Endodermal cell (in vitro differentiated cells): ENCODE measurements around the gene EXOSC10. TPM values are rescaled to one million over a fixed set of nuclear protein-coding genes. Genes with fewer than 3 reads are reported as not detected.

ENCODE experiments used
- DNase-seq: peaks from one replicate; pipeline ENCODE4 v3.0.0-alpha.2; 2017
- H3K27ac ChIP-seq: 2 replicates; pipeline ENCODE4 v1.5.1; 2013; ENCODE audit warnings: mild to moderate bottlenecking, low read depth, low read length, moderate library complexity
- H3K27me3 ChIP-seq: 2 replicates; pipeline ENCODE4 v1.6.1; 2013; ENCODE audit warnings: mild to moderate bottlenecking, low read length, moderate library complexity; ENCODE audit not compliant: insufficient read depth, control insufficient read depth, poor library complexity, severe bottlenecking
- H3K36me3 ChIP-seq: 2 replicates; pipeline ENCODE4 v1.7.0; 2013; ENCODE audit warnings: mild to moderate bottlenecking, low read length, moderate library complexity; ENCODE audit not compliant: control insufficient read depth, insufficient read depth
- H3K4me1 ChIP-seq: one replicate; pipeline ENCODE4 v1.7.0; 2013; ENCODE audit warnings: low read length; ENCODE audit not compliant: control insufficient read depth, insufficient read depth
- H3K4me3 ChIP-seq: 2 replicates; pipeline ENCODE4 v1.5.1; 2013; ENCODE audit warnings: mild to moderate bottlenecking, low read length, moderate library complexity
- H3K9ac ChIP-seq: 2 replicates; pipeline ENCODE4 v1.6.1; 2013; ENCODE audit warnings: mild to moderate bottlenecking, low read length, moderate library complexity; ENCODE audit not compliant: poor library complexity, severe bottlenecking; ENCODE audit errors: extremely low read depth
- H3K9me3 ChIP-seq: 2 replicates; pipeline ENCODE4 v1.6.1; 2013; ENCODE audit warnings: mild to moderate bottlenecking, low read length, moderate library complexity; ENCODE audit not compliant: control insufficient read depth
- H3K27ac Mint-ChIP-seq: 2 replicates; pipeline ENCODE4 v1.8.0; 2020; ENCODE audit warnings: mixed read lengths
- H3K27me3 Mint-ChIP-seq: 2 replicates; pipeline ENCODE4 v1.8.0; 2021; ENCODE audit warnings: mild to moderate bottlenecking, mixed read lengths; ENCODE audit not compliant: insufficient read depth
- H3K36me3 Mint-ChIP-seq: 2 replicates; pipeline ENCODE4 v1.8.0; 2020; ENCODE audit warnings: low read depth, mixed read lengths
- H3K4me1 Mint-ChIP-seq: 2 replicates; pipeline ENCODE4 v1.8.0; 2020; ENCODE audit warnings: mixed read lengths
- H3K4me3 Mint-ChIP-seq: 2 replicates; pipeline ENCODE4 v1.8.0; 2020; ENCODE audit warnings: mild to moderate bottlenecking, moderate library complexity, mixed read lengths
- H3K9me3 Mint-ChIP-seq: 2 replicates; pipeline ENCODE4 v1.8.0; 2020; ENCODE audit warnings: mild to moderate bottlenecking, mixed read lengths
- WGBS, 2 experiments: methylation state at CpG; one replicate each; pipeline versions ENCODE4 v1.1.5 to v1.1.7; 2013; ENCODE audit warnings: missing lambda C conversion rate in 2 of 2, mixed read lengths in 1 of 2; ENCODE audit not compliant: insufficient coverage in 1 of 2, insufficient read length in 1 of 2; 5-methylcytosine and 5-hydroxymethylcytosine counted together
- total RNA-seq, 2 donors: library from RNA; stranded (reverse); fragmentation: NEBNext Ultra II Directional in 1 of 2; extraction: Animal tissue kit (Norgen Biotek cat#: 25700) in 1 of 2; gene quantifications; 2 replicates in 1 of 2; 3 replicates in 1 of 2; pipeline ENCODE4 v1.2.1, GENCODE V29; 2021
- TF ChIP-seq, protein P1 (sequence below): fragments of 200-600 bp; sonication (generic); conservative IDR thresholded peaks from 2 replicates; pipeline ENCODE4 v1.5.0; 2021; ENCODE audit warnings: antibody characterized with exemption, mild to moderate bottlenecking

EXOSC10 gene
- total RNA-seq, 2 donors from 2014 or later: 81.4 to 89.7 TPM

GRCh38 chr1:11134898-11135266, 35.2 kb upstream of the EXOSC10 start:
- no peak overlapping the region for H3K9ac ChIP-seq
- no peak for DNase-seq
- no peaks in the 10 kb centered on the region for H3K9me3 ChIP-seq
- H3K27me3 ChIP-seq: no peaks in the 10 kb centered on the region
- Mint-ChIP-seq H3K4me1 (no peaks in the 10 kb centered on the region), H3K27me3 (no peaks in the 10 kb centered on the region), H3K4me3 (no peak overlapping the region), H3K27ac (no peak overlapping the region), H3K36me3 (peaks cover 67% of the 10 kb centered on the region), H3K9me3 (no peaks in the 10 kb centered on the region)
- whole genome bisulfite sequencing, 2 experiments: 94 to 97% methylated on average over 3 to 5 of the region's 5 CpGs
- TF ChIP-seq, protein P1, sequence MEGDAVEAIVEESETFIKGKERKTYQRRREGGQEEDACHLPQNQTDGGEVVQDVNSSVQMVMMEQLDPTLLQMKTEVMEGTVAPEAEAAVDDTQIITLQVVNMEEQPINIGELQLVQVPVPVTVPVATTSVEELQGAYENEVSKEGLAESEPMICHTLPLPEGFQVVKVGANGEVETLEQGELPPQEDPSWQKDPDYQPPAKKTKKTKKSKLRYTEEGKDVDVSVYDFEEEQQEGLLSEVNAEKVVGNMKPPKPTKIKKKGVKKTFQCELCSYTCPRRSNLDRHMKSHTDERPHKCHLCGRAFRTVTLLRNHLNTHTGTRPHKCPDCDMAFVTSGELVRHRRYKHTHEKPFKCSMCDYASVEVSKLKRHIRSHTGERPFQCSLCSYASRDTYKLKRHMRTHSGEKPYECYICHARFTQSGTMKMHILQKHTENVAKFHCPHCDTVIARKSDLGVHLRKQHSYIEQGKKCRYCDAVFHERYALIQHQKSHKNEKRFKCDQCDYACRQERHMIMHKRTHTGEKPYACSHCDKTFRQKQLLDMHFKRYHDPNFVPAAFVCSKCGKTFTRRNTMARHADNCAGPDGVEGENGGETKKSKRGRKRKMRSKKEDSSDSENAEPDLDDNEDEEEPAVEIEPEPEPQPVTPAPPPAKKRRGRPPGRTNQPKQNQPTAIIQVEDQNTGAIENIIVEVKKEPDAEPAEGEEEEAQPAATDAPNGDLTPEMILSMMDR: no peak
- H3K4me3 ChIP-seq: no peak overlapping the region
- H3K36me3 ChIP-seq: peaks cover 80% of the 10 kb centered on the region
- H3K27ac ChIP-seq: no peak overlapping the region
- no peaks in the 10 kb centered on the region for H3K4me1 ChIP-seq

DNA sequence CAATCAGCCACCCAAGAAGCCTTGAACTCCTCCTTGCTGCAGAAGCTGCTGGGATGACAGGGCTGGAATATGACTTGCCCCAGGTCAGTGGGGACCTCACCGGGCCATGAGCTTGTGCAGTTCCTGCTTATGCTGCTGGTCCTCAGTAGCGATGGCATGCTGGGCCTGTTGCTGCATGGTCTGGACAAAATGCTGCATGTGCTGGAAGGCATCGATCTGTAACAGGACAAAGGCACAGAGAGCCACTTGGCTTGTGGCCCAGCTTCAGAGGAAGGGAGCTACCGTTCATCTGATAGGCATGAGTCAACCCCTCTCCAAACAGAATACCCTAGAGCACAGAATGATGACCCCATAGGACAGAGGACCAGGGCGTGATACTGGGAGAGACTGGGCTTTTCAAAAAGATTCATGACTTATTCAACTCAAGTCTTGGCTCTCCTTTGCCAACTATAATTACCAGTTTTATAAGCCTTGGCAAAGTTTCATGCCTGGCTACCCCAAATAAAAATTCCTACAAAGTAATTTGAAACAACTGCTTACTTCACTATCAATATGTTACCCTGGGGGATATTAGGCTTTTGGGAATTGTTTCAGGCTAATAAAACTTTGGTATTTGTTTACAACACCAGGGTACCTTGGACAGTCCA, 34.7 kb upstream of the EXOSC10 start:
- TF ChIP-seq, protein P1: no peak
- Mint-ChIP-seq H3K27ac (no peak overlapping the region), H3K27me3 (no peaks in the 10 kb centered on the region), H3K4me3 (no peak overlapping the region), H3K36me3 (peaks cover 71% of the 10 kb centered on the region), H3K4me1 (no peaks in the 10 kb centered on the region), H3K9me3 (no peaks in the 10 kb centered on the region)
- WGBS, 2 experiments: 94 to 100% methylated on average over 2 to 5 of the region's 5 CpGs
- no peak for DNase-seq
- Histone ChIP-seq H3K36me3 (peaks cover 82% of the 10 kb centered on the region), H3K27me3 (no peaks in the 10 kb centered on the region), H3K27ac (no peak overlapping the region), H3K9me3 (no peaks in the 10 kb centered on the region), H3K9ac (no peak overlapping the region), H3K4me3 (no peak overlapping the region), H3K4me1 (no peaks in the 10 kb centered on the region)

- Histone ChIP-seq H3K9me3 (no peaks in the 10 kb centered on the region), H3K27me3 (no peaks in the 10 kb centered on the region), H3K27ac (no peak overlapping the region), H3K4me1 (no peaks in the 10 kb centered on the region), H3K36me3 (peaks cover 82% of the 10 kb centered on the region), H3K4me3 (no peak overlapping the region), H3K9ac (no peak overlapping the region)
- DNase-seq: peak; percentile 50
- Mint-ChIP-seq H3K9me3 (no peaks in the 10 kb centered on the region), H3K36me3 (peaks cover 71% of the 10 kb centered on the region), H3K27ac (no peak overlapping the region), H3K4me1 (no peaks in the 10 kb centered on the region), H3K4me3 (no peak overlapping the region), H3K27me3 (no peaks in the 10 kb centered on the region)
- TF ChIP-seq, protein P1: peak; percentile 12
- WGBS, 2 experiments: 92 to 97% methylated on average over 6 to 8 of the region's 8 CpGs
These were observed 33.1 kb upstream of the EXOSC10 start for GRCh38 chr1:11132563-11133293.
